OCI-LY3 (cell line): Measurements from ENCODE around the gene REEP6.

Source experiments
- H2AFZ ChIP-seq: fragments of 200-600, 300-600 bp; shearing (Covaris generic); 2 replicates; pipeline ENCODE4 v1.6.0; 2014; ENCODE audit warnings: antibody characterized with exemption, low read depth, low read length
- H3K27ac ChIP-seq: fragments of 200-600, 300-600 bp; sonication (generic); 2 replicates; pipeline ENCODE4 v1.5.1; 2014; ENCODE audit warnings: mild to moderate bottlenecking, low read length, moderate library complexity, mixed read lengths
- H3K27me3 ChIP-seq: fragments of 200-600, 300-600 bp; sonication (generic); 2 replicates; pipeline ENCODE4 v1.6.1; 2014; ENCODE audit warnings: low read depth, low read length, mixed read lengths
- H3K36me3 ChIP-seq: fragments of 200-600, 300-600 bp; sonication (generic); replicated peaks from 2 replicates; pipeline ENCODE3; 2014; ENCODE audit warnings: low read depth, low read length, mixed read lengths
- H3K4me1 ChIP-seq: fragments of 300-600, 200-600 bp; sonication (generic); 2 replicates; pipeline ENCODE4 v1.6.1; 2014; ENCODE audit warnings: low read length, mixed read lengths
- H3K4me2 ChIP-seq: fragments of 200-600, 300-600 bp; sonication (generic); 2 replicates; pipeline ENCODE4 v1.6.1; 2014; ENCODE audit warnings: low read length, mixed read lengths
- H3K4me3 ChIP-seq: fragments of 300-600, 200-600 bp; sonication (generic); 2 replicates; pipeline ENCODE4 v1.5.1; 2014; ENCODE audit warnings: antibody characterized with exemption, mild to moderate bottlenecking, low read length, moderate library complexity
- H3K79me2 ChIP-seq: fragments of 300-600, 200-600 bp; shearing (Covaris generic); 2 replicates; pipeline ENCODE4 v1.6.1; 2014; ENCODE audit warnings: mild to moderate bottlenecking, low read length, mixed read lengths
- H3K9ac ChIP-seq: fragments of 300-600, 200-600 bp; shearing (Covaris generic); 2 replicates; pipeline ENCODE4 v1.6.0; 2014; ENCODE audit warnings: mild to moderate bottlenecking, low read length, moderate library complexity
- H3K9me3 ChIP-seq: fragments of 200-600, 300-600 bp; shearing (Covaris generic); 2 replicates; pipeline ENCODE4 v1.6.1; 2014; ENCODE audit warnings: low read length, mixed read lengths; ENCODE audit not compliant: insufficient read depth
- H4K20me1 ChIP-seq: fragments of 200-600, 300-600 bp; sonication (generic); 2 replicates; pipeline ENCODE4 v1.6.1; 2016; ENCODE audit warnings: low read length, mixed read lengths; ENCODE audit not compliant: insufficient read depth
- CTCF ChIP-seq: fragments of 200-600, 300-600 bp; sonication (generic); IDR thresholded peaks from 2 replicates; pipeline ENCODE4 v1.5.1; 2014; ENCODE audit warnings: antibody characterized with exemption, low read length, low read depth
- EZH2phosphoT487 ChIP-seq: fragments of 200-600 bp; shearing (Covaris generic); IDR thresholded peaks from 2 replicates; pipeline ENCODE4 v1.6.1; 2018; ENCODE audit warnings: antibody characterized with exemption, mixed run types, low read depth

The REEP6 gene

GRCh38 chr19:1491114-1491848 is at the start of gene REEP6:
Gene REEP6, plus strand, starts transcription at chr19:1491181. Its CDS starts 89 bp downstream, at chr19:1491270.
- TF ChIP-seq EZH2phosphoT487 = no peak
- no peak for TF ChIP-seq CTCF
- no peaks in the 10 kb centered on the region for H3K36me3 ChIP-seq
- H3K4me2 ChIP-seq = no peak within 1 kb of the TSS
- no peaks in the 10 kb centered on the region for H3K4me1 ChIP-seq
- H3K27me3 ChIP-seq = no peaks in the 10 kb centered on the region
- no peak within 1 kb of the TSS for H3K9ac ChIP-seq
- no peaks in the 10 kb centered on the region for H3K9me3 ChIP-seq
- no peak within 1 kb of the TSS for H3K27ac ChIP-seq
- H3K79me2 ChIP-seq = no peaks in the 10 kb centered on the region
- H4K20me1 ChIP-seq = no peaks in the 10 kb centered on the region
- H2AFZ ChIP-seq = no peak within 1 kb of the TSS
- H3K4me3 ChIP-seq = no peak within 1 kb of the TSS

- H3K9ac ChIP-seq = no peak overlapping the region
- no peaks in the 10 kb centered on the region for H3K27me3 ChIP-seq
- H3K4me1 ChIP-seq = peaks cover 44% of the 10 kb centered on the region
- peaks cover 44% of the 10 kb centered on the region for H4K20me1 ChIP-seq
- H3K4me3 ChIP-seq = no peak overlapping the region
- no peak overlapping the region for H3K4me2 ChIP-seq
- no peak overlapping the region for H2AFZ ChIP-seq
- H3K36me3 ChIP-seq = peaks cover 42% of the 10 kb centered on the region
- TF ChIP-seq CTCF = no peak
- no peaks in the 10 kb centered on the region for H3K9me3 ChIP-seq
- H3K27ac ChIP-seq = no peak overlapping the region
- H3K79me2 ChIP-seq = peaks cover 44% of the 10 kb centered on the region
Observed at GRCh38 chr19:1441677-1442438, 49.1 kb upstream of the REEP6 start.

- Histone ChIP-seq H3K4me1 (peaks cover 24% of the 10 kb centered on the region), H3K79me2 (peaks cover 19% of the 10 kb centered on the region), H3K27me3 (no peaks in the 10 kb centered on the region), H3K9ac (peak overlapping the region; percentile 67), H3K4me3 (peak overlapping the region; percentile 80), H3K4me2 (peak overlapping the region; percentile 68), H4K20me1 (peaks cover 25% of the 10 kb centered on the region), H3K9me3 (no peaks in the 10 kb centered on the region), H3K36me3 (peaks cover 27% of the 10 kb centered on the region), H2AFZ (peak overlapping the region; percentile 70; the same call in 1 of the 2 replicates), H3K27ac (peak overlapping the region; percentile 63)
- no peak for TF ChIP-seq EZH2phosphoT487
- peak; percentile 90 for TF ChIP-seq CTCF
Observed at GRCh38 chr19:1445185-1445931, 45.6 kb upstream of the REEP6 start.
